Stimulated activated CD4-positive, alpha-beta T cell treated with anti-CD3 and anti-CD28 coated beads, Interleukin-4, amount 100 ng/mL, for 1 hour (primary cell): Measurements from ENCODE around the gene NCAPD3.

Source experiments
- DNase-seq: peaks from one replicate; pipeline ENCODE4 v3.0.0-alpha.2; 2020

The NCAPD3 gene

DNA sequence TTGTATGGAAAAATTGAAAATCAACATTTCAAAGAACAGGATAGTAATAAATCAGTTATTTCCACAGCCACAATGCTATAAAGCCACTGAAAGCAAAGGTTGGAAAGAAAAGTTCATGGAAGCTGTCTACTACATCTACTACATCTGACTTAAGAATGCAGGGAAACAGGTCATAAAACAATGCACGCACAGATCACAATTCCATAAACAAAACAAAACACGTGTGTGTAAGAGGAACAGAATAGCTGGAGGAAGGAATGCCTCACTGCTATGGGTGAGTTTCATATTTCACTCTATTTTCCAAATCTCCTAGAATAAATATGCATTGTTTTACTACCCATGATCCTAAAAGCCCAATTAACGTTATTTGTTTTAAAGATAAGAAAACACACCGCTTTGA lies 66.3 kb downstream of the NCAPD3 start:
- DNase-seq: no peak

DNA sequence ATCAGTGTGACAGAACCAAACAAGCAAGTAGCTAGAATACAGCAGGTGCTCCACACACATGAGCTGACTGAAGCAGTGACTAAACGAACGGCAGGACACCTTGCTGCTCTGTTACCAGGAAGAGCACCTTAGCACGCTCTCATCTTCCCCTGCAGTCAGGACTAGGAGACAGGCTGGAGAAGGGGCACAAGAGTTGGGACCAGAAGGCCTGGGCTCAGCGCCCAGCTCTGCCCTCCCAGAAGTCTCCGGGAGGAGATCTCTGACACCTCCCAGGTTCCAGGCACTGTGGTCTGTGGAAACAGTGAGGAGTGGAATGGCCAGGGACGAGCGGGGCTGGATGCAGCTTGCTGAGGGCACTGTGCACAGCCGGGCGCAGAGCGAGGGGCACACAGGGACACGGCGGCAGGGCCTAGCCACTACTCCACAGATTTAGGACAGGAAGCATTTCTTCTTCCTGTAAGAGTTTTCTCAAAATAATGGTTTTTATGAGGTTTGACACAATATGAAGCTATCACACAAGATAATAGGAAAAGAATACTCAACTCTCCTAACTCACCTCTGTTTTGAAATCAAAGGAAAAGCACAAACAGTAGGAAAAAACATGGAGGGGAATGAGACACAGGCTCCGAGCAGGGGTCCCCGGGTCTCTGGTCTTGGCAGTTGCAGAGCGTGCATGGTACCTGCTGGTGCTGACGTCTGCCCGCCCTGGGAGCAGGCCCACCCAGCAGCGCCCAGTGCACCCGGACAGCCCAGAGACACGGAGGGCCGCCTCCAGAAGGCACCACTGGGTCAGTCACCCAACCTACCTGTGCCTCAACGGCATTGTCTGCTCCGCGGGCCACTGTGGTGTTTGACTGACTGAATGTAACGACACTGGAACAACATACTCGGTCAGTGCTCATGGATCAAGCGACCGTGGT lies 67.6 kb downstream of the NCAPD3 start:
- DNase-seq: no peak

DNA sequence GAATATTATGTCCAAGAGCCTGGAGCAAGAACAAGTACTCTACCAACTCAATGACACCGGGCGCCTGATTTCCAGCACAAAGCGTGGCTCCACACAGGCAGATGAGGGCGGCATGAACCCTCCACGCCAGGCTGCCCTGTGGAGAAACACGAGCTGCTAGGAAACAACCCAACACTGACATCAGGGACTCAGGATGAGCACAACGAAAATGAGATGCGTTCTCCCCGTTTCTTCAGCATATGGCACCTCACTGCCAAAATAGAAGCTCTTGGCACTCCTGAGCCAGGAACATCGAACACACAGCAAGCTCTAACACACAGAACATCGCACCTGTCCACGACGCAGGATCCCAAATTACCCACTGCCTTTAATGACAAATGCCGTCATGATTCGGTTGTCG lies 68.3 kb downstream of the NCAPD3 start:
- DNase-seq: no peak

DNA sequence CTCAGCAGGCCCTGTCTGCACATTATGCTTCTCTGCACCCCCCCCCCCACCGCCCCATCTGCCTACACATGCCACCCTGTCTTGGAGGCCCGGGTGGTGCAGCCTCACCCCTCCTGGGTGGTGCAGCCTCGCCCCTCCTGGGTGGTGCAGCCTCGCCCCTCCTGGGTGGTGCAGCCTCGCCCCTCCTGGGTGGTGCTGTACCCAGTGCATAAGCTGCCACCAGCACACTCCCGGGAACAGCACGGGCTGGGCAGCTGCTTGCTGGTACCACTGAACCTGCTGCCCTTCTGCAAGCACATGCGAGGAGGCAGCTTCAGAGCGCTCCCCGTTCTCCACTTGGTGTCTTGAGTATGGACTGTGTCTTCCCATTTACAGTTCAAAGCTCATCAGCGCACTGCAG lies 69.3 kb downstream of the NCAPD3 start:
- DNase-seq: no peak

DNA sequence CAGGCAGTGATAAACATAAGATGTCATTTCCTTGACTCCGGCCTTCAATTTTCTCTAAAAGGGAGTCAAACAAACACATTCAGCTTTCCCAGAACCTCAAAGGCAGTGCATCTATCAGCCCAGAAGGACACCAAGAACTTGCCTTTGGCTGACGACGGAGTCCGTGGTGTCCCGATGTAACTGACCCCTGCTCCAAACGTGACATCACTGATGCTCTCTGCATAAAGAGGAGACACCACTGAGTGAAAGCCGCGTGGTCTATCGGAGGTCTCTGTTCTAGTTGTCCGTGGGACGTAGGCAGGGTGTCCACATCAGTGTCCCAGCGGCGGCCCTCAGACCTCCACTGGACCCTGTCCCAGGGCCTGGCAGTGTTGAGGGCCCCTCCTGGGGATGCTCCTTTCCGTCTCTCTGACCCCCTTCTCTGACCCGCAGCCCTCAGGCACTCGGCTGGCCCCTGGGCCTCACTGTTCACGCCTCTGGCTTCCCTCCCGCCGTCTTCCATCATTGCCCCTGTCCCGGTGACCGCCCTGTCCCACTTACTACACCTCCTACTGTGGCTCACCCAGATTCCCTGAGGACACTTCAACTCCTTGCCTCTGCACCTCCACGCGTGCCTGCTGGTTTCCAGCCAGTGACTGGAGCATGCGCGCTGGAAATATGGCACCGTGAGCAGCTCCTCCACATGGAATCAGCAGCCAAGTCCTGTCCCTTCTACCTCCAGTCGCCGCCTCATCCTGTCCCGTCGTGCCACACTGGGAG lies 70.4 kb downstream of the NCAPD3 start:
- DNase-seq: no peak

DNA sequence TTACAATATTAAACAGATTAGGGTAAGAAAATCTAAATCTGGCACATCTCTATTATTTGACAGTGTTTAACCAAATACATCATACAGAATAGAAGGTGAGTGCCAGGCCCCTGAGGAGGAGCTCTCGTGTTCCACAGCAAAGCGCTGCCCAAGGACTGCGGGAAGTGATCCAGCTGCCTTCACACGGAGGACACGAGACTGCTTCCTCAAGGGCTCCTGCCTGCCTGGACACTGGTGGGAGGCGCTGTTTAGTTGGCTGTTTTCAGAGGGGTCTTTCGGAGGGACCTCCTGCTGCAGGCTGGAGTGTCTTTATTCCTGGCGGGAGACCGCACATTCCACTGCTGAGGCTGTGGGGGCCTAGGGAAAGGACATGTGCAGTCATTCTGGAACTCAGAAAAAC lies 71.1 kb downstream of the NCAPD3 start:
- DNase-seq: no peak

DNA sequence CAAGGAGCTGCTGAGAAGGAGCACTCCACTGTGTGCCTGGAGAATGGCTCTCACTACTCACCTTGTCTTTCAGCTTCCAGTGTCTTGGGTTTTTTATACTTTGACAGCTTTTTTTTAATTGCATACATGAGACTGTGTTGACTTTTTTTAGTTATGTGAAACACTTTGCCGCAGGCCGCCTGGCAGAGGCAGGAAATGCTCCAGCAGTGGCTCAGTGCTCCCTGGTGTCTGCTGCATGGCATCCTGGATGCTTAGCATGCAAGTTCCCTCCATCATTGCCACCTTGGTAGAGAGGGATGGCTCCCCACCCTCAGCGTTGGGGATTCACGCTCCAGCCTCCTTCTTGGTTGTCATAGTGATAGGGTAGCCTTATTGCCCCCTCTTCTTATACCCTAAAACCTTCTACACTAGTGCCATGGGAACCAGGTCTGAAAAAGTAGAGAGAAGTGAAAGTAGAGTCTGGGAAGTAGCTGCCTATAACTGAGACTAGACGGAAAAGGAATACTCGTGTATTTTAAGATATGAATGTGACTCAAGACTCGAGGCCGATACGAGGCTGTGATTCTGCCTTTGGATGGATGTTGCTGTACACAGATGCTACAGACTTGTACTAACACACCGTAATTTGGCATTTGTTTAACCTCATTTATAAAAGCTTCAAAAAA lies 72.6 kb downstream of the NCAPD3 start:
- no peak for DNase-seq

DNA sequence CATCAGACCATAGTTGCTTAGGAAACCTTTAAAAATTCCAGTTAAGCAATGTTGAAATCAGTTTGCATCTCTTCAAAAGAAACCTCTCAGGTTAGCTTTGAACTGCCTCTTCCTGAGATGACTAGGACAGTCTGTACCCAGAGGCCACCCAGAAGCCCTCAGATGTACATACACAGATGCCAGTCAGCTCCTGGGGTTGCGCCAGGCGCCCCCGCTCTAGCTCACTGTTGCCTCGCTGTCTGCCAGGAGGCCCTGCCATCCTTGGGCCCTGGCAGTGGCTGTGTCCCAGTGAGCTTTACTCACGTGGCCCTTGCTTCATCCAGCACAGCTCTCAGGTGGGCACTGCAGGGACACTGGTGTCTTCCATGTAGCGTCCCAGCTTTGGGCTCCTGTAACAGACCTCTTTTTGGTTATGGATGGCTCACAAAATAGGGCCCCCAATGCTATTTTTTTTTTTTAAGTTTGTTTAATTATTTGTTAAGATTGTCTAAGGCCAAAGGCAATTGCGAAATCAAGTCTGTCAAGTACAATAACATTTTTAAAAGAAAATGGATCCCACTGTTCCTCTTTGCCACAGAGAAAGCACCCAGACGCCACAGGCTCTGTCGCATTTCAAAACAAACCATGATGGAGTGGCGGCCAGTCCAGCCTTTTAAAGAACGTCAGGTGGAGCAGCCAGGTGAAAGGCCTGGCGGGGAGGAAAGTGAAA lies 73.4 kb downstream of the NCAPD3 start:
- no peak for DNase-seq

DNA sequence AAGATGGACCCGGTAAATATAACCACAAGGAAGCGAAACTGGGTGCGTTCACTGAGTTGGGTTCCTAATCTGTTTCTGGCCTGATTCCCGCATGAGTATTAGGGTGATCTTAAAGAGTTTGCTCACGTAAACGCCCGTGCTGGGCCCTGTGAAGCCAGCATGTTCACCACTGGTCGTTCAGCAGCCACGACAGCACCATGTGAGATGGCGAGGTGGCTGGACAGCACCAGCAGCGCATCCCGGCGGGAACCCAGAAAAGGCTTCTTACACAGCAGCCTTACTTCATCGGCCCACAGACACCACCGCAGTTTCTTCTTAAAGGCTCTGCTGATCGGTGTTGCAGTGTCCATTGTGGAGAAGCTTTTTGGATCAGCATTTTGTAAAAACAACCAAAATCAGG lies 74.4 kb downstream of the NCAPD3 start:
- DNase-seq: no peak

DNA sequence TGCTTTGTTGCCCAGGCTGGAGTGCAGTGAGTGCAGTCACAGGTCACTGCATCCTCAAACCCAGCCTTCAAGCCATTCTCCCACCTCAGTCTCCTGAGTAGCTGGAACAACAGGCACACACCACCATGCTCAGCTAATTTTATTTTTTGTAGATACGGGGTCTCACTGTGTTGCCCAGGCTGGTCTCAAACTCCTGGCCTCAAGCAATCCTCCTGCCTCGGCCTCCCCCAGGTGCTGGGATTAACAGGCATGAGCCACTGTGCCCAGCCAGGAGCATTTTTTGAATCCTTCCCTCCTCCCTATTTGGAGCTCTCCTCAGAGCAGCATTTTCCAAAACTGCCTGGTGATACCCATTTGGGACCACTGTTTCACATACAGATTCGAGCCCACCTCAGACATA lies 77.2 kb downstream of the NCAPD3 start:
- DNase-seq: no peak

DNA sequence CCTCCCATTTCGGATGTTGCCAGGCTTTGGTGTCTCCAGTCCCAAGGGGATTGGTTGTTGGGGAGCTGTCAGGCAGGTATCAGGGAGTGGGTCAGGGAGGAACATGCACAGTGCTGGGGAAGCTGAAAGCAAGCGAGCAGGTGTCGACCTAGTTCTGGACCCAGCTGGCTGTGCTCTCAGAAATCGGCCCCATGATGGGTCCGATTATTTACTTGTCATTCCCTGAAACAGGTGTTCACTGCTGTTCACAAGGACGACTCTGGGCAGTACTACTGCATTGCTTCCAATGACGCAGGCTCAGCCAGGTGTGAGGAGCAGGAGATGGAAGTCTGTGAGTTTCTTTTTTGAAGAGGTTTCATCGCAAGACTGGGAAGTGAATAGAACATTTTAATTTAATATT lies 78.1 kb downstream of the NCAPD3 start:
- no peak for DNase-seq

DNA sequence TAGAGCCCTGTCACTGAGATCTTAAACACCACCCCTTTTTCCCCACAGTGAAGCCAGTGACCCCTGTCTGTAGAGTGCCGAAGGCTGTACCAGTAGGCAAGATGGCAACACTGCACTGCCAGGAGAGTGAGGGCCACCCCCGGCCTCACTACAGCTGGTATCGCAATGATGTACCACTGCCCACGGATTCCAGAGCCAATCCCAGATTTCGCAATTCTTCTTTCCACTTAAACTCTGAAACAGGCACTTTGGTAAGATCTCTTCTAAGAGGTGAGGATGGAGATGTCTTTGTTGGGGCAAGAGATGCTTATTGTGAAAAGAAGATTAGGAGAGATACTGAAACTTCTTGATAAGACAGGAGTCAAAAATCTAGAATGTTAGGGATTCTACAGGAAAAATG lies 79.0 kb downstream of the NCAPD3 start:
- no peak for DNase-seq

DNA sequence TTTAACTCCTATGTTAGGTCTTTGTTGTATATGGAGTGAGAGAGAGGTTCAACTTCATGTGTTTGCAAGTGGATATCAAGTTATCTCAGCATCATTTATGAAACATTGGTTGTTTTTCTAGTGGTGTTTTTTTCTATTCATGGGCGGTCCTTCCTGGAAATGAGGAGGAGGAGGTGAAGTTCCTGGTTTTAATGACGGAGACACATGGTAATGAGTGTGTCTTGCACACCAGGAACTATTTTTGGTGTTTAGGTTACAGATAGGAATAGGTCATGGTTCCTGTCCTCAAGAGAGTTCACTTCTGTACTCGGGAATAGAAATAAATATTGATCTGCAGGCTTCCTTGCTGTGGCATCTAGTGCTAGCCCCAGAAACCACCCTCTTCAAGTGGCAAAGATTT lies 80.0 kb downstream of the NCAPD3 start:
- no peak for DNase-seq

DNA sequence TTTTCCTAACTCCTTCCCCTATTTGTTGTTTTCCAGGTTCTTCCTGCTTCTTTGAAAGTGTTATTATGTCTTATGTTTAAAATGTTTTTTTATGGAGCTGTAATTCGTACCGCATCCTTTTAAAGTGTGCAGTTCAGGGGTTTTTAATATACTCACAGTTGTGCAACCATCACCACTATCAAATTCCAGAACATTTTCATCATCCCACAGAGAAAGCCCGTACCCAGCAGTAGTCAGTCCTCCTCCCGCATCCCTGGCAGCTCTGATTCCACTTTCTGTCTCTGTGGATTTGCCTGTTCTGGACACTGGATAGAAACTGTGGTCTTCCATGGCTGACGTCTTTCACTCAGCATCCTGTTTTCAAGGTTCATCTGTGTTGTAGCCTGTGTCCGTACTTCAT lies 81.2 kb downstream of the NCAPD3 start:
- no peak for DNase-seq

DNA sequence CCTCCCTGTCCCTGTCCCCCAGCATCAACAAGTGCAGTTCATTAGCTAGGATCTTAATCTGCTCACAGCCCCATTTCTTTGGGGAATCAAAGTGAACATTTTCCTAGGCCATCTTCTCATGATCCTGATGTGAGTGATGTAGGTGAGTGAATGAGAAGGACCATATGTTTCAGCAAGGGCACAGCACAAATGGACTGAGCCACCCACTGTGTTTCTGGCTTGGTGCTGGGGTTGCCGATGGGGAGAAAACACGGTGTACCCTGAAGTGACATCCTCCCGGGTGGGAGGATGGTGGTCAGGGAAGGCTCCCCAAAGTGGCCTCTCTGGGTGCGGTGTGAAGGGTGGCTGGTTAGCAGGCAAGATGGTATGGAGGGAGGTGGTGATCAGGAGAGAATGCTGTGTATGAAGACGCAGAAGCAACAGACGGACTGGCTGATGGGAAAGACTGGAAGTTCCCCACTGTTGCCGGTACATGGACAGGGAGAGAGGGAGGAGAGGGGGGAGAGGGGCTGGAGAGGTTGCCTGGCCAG lies 82.7 kb downstream of the NCAPD3 start:
- no peak for DNase-seq

DNA sequence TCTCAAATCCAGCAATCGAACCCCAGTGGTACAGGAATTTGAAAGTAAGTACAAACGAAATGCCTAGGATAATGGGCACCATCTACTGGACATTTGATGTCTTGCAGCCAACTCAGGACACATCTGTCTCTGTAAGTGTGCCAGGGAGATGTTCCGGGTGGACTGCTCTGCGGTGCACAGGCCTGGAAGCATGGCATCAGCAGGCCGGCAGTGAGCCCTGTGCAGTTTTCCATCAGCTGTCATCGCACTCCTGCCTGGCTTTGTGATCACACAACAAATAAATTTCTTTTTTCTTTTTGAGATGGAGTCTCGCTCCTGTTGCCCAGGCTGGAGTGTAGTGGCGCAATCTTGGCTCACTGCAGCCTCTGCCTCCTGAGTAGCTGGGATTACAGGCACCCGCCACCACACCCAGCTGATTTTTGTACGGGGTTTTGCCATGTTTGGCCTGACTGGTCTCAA lies 83.9 kb downstream of the NCAPD3 start:
- peak; percentile 17 for DNase-seq

DNA sequence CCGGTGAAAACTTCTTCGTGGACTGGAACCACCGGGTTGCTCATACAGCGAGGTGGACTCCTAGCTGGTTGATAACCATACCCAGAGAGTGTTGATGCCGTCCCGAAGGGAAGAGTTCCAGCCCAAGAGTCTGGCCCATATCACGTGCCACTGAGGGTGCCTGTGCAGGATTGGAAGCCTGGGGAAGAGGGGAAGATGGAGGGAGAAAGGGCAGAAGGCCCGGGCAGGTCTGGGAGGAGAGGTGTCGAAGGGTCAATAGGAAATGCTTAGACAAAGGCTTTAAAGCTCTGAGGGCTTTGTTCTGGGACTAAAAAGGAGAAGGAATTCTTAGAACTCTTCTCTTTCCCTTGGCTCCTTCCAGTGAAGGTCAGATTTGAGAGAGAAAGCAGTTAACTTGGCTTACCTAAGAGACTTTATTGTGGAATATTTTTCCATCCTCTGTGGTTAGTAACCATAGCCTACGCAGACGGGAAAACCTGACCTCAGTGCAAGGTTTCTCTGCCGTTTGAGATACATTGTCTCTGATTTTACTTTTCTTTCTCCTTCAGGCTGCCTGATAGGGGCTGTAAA lies 84.4 kb downstream of the NCAPD3 start:
- DNase-seq: no peak

DNA sequence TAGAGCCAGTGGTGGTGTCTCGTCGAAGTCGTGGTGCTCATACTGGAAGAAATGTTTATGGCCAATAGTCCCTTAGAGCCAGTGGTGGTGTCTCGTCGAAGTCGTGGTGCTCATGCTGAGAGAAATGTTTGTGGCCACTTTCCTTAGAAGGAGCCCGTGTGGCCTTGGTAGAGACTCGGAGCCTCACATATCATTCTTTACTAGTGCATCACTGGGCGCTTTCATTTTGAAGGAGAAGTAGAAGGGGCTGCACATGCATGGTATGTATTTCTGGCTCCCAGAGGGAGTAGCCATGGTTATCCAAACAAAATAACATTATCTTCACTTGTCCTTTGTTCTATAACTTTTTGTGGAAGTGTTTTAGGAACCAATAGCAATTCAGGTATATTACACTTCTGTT lies 85.4 kb downstream of the NCAPD3 start:
- no peak for DNase-seq

DNA sequence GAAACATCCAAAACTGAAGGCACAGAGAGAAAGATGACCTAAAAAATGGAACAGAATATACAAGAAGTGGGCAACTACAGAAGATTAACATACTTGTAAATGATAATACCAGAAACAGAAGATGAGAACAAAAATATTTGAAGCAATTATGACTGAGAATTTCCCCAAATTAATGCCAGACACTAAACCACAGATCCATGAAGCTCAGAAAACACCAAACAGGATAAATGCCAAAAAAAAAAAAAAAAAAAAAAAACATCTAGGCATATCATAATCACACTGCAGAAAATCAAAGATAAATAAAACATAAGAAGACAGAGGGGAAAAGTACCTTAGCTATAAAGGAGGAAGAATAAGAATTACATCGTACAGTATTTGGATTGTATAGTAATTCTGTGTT lies 89.6 kb downstream of the NCAPD3 start:
- DNase-seq: no peak

DNA sequence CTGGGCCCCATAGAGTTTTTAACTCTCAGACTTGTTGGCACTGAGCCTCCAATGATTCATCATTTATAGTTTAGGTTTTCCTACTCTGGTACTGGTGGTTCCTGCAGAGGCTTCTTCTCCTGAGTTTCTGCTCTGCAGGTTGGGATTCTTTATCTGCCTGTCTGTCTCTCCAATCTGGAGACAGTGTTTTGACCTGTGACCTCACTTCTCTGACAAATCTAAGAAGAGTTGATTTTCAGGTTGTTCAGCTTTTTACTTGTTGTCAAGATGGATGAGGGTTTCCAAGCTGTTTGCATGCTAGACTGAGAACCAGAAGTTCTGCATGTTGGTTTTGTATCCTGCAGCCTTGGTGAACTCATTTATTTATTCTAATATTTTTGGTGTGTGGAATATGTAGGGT lies 91.0 kb downstream of the NCAPD3 start:
- no peak for DNase-seq

DNA sequence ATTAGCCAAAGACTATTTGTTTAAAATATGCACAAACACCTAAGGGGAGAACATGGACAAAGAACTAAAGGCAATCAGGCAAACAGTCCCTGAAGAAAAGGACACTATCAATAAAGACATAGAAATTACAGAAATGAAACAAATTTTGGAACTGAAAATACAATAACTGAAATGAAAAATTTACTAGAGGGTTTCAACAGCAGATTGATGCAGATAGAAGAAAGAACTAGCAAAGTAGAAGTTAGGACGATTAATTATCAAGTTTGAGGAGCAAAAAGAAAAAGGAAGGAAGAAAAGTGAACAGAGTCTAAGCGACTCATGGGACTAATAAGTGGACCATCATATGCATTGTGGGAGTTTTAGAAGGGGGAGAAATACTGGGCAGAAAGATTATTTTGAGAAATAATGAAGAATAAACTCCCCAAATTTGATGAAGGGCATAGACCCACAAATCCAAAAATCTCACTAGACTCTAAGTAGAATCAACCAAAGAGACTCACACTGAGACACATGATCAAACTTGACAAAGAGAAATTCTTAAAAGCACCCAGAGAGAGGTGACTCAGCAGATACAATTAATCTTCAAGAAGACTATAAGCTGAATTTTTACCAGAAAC lies 92.0 kb downstream of the NCAPD3 start:
- DNase-seq: no peak
